ENCODE data around the gene PTPRN2. TPM values are rescaled to one million over a fixed set of nuclear protein-coding genes. Genes with fewer than 3 reads are reported as not detected.

The PTPRN2 gene
- total RNA-seq, 2 experiments from 2014 or later, result 0.70 TPM; not detected in 1

DNA sequence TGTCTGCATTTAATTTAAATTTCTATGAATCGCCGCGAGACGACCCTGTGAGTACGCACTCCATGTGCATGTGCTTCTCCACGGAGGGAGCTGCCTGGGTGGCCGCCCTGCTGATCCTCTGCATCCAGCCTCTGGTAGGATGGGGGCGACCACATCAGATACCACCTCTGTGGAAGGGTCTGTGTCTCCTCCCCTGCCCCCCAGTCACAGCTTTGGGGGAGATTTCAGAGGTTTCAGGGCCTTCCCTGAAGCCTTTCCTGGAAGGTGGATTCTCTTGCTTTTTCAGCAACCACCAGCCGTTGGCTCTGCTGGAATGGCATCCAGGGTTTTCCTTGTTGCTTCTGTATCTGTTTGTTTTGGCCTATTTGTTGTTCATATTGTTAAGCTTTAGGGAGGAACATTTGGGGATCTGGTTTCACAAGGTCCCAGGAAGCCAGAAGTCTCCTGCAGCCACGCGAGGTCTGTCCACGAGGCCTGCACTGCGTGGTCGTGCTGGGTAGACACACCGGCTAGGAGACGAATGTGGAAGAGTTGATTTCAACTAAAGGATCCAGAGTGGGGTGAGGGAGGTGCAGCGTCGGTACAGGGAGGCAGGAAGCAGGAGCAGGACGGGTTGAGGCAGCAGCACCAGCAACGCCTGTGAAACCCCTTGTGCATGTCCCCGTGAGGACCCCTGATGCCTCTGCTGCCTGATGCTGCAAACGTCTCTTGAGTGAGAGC, 329.1 kb downstream of the PTPRN2 start:
- Histone ChIP-seq H3K27ac (ENCODE audit: low read depth, low read length, poor library complexity, severe bottlenecking) (no peak overlapping the region), H3K4me3 (ENCODE audit: low read depth, low read length, poor library complexity, severe bottlenecking) (no peak overlapping the region), H3K9me3 (ENCODE audit: low read length) (0 out of 2 replicates have a peak, but pooled peaks cover 4% of the 10 kb centered on the region), H4K20me1 (ENCODE audit: insufficient read depth, low read length) (no peaks in the 10 kb centered on the region), H3K36me3 (ENCODE audit: insufficient read depth, low read length) (no peaks in the 10 kb centered on the region), H3K4me2 (ENCODE audit: low read length) (no peak overlapping the region), H3K4me1 (ENCODE audit: insufficient read depth, low read length, poor library complexity, severe bottlenecking) (no peaks in the 10 kb centered on the region), H3K79me2 (ENCODE audit: insufficient read depth, low read depth, low read length) (no peaks in the 10 kb centered on the region), H2AFZ (ENCODE audit: low read length) (no peak overlapping the region), H3K9me2 (ENCODE audit: insufficient read depth, low read length) (no peaks in the 10 kb centered on the region)
- POLR2A ChIA-PET, result no interaction called here
- no peak for DNase-seq (ENCODE audit: low spot score)
- CTCF ChIA-PET (ENCODE audit: unreplicated experiment), result no interaction called here
- BruUV-seq (replicated peaks), result no TSS peak
- intact Hi-C loops (cut with micrococcal nuclease; ENCODE audit: unreplicated experiment), result no loop called here
- TF ChIP-seq, protein P1, sequence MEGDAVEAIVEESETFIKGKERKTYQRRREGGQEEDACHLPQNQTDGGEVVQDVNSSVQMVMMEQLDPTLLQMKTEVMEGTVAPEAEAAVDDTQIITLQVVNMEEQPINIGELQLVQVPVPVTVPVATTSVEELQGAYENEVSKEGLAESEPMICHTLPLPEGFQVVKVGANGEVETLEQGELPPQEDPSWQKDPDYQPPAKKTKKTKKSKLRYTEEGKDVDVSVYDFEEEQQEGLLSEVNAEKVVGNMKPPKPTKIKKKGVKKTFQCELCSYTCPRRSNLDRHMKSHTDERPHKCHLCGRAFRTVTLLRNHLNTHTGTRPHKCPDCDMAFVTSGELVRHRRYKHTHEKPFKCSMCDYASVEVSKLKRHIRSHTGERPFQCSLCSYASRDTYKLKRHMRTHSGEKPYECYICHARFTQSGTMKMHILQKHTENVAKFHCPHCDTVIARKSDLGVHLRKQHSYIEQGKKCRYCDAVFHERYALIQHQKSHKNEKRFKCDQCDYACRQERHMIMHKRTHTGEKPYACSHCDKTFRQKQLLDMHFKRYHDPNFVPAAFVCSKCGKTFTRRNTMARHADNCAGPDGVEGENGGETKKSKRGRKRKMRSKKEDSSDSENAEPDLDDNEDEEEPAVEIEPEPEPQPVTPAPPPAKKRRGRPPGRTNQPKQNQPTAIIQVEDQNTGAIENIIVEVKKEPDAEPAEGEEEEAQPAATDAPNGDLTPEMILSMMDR (conservative IDR thresholded peaks at IDR 0.05; ENCODE audit: low read length), result no peak
- no peak for TF ChIP-seq EZH2phosphoT487 (IDR thresholded peaks at IDR 0.05; ENCODE audit: borderline replicate concordance, low read depth, low read length)

DNA sequence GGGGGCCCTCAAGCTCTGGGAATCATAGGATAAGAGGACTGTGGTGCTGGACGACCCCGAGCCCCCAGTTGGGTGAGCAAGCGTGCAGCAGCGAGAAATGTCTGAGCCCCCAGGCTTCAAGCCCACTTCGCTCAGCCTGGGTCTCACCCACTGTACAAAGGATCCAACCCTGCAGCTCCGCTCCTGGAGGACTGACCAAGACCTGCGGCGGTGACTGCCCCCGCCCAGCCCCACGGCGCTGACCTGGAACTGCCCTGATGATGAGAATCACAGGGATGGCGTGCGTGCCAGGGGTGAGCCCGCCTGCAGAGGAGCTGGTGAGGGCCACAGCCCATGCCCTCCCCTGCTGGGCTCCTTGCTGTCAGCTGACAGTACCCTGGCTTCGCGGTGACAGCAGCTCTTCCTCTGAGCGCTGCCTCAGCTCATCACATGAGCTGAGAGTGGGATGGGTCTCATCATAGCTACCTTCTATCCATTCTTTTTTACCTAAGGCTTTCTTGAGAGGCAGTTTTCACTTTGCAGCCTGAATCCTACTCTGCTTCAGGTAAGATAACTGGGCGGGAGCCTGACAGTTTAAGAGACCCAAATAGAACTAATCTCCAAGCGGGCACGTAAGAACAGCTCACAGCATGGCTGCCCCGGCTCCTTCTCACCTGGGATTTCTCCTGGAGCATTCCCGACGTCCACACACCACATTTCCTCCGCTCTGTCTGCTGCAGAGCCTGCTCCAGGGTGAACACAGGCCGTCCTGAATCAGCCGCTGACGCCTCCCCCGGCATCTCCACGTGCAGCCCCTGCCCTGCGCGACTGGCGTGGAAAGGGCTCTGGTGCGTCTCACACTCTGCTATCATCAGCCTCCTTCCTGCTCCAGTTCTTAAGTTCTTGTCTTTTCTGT, 329.9 kb downstream of the PTPRN2 start:
- Histone ChIP-seq H3K4me1 (ENCODE audit: insufficient read depth, low read length, poor library complexity, severe bottlenecking) (no peaks in the 10 kb centered on the region), H3K36me3 (ENCODE audit: insufficient read depth, low read length) (no peaks in the 10 kb centered on the region), H3K4me3 (ENCODE audit: low read depth, low read length, poor library complexity, severe bottlenecking) (no peak overlapping the region), H3K9me2 (ENCODE audit: insufficient read depth, low read length) (no peaks in the 10 kb centered on the region), H2AFZ (ENCODE audit: low read length) (no peak overlapping the region), H3K4me2 (ENCODE audit: low read length) (no peak overlapping the region), H3K9me3 (ENCODE audit: low read length) (0 out of 2 replicates have a peak, but pooled peaks cover 4% of the 10 kb centered on the region), H4K20me1 (ENCODE audit: insufficient read depth, low read length) (no peaks in the 10 kb centered on the region), H3K27ac (ENCODE audit: low read depth, low read length, poor library complexity, severe bottlenecking) (no peak overlapping the region), H3K79me2 (ENCODE audit: insufficient read depth, low read depth, low read length) (no peaks in the 10 kb centered on the region)
- no peak for DNase-seq (ENCODE audit: low spot score)
- TF ChIP-seq EZH2phosphoT487 (IDR thresholded peaks at IDR 0.05; ENCODE audit: borderline replicate concordance, low read depth, low read length), result no peak
- TF ChIP-seq, protein P1 (conservative IDR thresholded peaks at IDR 0.05; ENCODE audit: low read length), result no peak
- ChIA-PET POLR2A (interaction anchor here (0.6 kb wide), 1 partner anchor 752 kb away, joined by 4 read pairs; no protein-coding TSS in a partner anchor), CTCF (ENCODE audit: unreplicated experiment) (no interaction called here)
- intact Hi-C loops (cut with micrococcal nuclease; ENCODE audit: unreplicated experiment), result no loop called here
- no TSS peak for BruUV-seq (replicated peaks)

Data from OCI-LY7 (cell line).